Measurements from ENCODE around the gene NAALADL2.

DNA sequence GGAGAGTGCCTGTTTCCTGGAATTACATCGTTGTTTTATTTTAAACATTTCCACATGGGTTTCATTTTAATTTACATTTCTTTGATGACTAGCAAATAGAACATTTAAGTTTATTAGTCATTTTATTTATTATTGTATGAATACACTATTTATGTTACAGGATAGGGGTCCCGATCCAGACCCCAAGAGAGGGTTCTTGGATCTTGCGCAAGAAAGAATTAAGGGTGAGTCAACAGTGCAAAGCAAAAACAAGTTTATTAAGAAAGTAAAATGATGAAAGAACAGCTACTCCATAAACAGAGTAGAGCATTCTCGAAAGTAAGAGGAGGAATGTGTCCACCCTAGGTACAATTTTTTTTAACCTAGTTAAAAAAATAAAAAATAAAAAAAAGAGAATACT lies 539.5 kb downstream of the NAALADL2 start:
- TF ChIP-seq, protein P1, sequence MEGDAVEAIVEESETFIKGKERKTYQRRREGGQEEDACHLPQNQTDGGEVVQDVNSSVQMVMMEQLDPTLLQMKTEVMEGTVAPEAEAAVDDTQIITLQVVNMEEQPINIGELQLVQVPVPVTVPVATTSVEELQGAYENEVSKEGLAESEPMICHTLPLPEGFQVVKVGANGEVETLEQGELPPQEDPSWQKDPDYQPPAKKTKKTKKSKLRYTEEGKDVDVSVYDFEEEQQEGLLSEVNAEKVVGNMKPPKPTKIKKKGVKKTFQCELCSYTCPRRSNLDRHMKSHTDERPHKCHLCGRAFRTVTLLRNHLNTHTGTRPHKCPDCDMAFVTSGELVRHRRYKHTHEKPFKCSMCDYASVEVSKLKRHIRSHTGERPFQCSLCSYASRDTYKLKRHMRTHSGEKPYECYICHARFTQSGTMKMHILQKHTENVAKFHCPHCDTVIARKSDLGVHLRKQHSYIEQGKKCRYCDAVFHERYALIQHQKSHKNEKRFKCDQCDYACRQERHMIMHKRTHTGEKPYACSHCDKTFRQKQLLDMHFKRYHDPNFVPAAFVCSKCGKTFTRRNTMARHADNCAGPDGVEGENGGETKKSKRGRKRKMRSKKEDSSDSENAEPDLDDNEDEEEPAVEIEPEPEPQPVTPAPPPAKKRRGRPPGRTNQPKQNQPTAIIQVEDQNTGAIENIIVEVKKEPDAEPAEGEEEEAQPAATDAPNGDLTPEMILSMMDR (IDR thresholded peaks at IDR 0.05): no peak
- no peak for TF ChIP-seq POLR2A (IDR thresholded peaks at IDR 0.05; ENCODE audit: low read depth)
- no peak for TF ChIP-seq POLR2AphosphoS5 (IDR thresholded peaks at IDR 0.05)
- TF ChIP-seq EP300 (IDR thresholded peaks at IDR 0.05): no peak
